GM21737 (cell line): Measurements from ENCODE around the gene NRXN3.

Source experiments
- ATAC-seq: cut with Tn5 transposase; IDR thresholded peaks from one replicate; pipeline ENCODE4 v1.9.1; 2021; ENCODE audit warnings: mild to moderate bottlenecking, moderate library complexity; ENCODE audit not compliant: unreplicated experiment

Gene NRXN3

DNA sequence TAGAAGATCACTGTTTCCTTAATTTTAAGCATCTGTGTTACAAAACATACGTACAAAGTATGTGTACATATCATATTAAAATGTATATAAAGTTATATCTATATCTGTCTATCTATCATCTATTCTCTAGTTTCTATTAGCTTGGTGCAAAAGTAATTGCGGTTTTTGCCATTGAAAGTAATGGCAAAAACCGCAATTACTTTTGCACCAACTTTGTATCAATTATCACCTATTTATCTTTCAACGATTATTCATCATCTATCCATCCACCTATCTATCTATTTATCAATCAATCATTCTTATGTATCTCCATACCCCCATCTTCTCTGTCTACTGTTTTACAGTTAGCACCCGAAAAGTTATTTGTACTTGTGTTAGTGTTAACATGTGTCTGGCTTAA is 447.6 kb downstream of the NRXN3 start:
- ATAC-seq = no peak

DNA sequence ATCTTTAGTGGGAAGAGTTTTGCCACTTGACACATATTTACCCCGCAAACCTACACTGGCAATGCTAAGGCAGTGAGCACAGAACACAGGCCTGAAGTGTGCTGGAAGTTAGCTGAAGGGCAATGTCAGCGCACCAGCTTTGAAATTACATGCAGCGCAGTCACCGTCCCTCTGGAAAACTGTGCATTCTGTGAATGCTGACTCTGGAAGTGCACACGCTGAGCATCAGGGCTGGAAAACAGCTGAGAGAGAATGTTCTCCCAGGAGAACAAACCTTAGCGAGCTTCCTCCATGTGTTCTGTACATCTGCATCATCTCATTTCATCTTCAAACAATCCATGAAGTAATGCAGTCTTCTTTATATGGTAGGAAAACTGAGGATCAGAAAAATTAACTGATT is 448.2 kb downstream of the NRXN3 start:
- ATAC-seq = no peak

DNA sequence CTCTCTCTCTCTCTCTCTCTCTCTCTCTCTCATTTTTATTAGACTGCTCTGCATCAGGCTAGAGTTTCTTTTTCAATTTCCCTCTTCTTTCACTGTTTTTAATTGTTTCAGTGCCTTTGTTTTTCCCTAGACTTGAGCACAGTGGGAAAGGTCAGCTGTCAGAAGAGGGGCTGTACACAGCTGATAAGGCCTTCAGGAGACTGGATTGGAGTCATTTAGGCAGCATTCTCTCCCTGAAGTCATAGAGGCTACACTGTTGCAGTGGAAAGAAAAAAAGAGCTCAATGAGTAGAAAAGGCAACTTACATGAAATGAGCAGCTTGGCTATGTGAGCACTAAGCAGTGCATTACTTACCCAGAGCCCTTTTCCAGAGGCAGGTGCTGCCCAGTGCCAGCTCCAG is 456.9 kb downstream of the NRXN3 start:
- ATAC-seq = no peak

DNA sequence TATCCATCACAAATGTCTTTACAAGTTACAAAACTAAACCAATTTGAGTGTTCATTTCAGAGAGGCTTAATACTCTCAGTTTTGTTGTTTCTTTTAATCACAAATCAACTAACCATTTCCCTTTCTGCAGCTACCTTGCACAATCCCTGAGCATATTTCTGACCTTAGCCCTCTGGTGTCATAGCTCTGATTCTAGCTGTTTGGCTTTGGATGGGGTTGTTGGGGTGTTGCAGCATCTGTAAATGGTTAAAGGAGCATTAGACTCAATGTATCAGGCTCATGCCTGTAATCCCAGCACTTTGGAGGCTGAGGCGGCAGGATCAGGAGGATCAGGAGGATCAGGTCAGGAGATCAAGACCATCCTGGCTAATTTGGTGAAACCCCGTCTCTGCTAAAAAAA is 461.4 kb downstream of the NRXN3 start:
- no peak for ATAC-seq

DNA sequence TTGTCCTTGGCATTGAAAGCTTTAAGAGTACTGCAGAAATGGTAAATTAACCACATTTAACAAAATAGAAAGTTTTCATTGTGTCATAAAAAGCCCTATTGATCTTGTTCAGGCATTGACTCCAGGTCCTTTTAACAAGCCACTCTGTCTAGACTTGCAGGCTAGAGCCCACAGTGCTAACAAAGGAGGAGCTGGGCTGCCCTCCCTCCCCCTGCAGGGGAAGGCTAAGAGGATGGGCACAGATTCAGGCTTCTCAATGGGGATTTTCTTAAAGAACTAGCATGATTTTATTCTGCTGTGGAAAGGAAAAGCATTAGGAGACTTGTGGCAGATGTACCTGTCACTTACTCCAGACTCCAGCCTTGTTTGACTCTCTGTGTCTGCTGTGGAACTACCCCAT is 463.6 kb downstream of the NRXN3 start:
- ATAC-seq = no peak

DNA sequence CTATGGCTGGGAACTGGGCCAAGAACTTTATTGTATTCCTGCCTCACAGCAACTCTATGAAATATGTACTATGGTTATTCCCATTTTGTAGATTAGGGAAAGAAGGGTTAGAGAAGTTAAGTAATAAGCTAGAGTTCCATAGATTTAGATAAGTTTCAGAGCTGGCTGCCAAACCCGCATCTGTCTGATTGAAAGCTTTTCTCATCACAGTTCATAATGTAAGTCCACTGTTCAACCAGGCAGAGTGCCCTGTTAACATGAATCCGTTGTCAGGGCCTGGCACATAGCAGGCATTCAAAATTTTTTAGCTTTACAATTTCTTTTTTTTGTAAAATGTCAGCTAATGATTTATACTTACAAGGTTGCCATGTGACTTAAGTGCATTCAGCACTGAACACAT is 467.3 kb downstream of the NRXN3 start:
- no peak for ATAC-seq

DNA sequence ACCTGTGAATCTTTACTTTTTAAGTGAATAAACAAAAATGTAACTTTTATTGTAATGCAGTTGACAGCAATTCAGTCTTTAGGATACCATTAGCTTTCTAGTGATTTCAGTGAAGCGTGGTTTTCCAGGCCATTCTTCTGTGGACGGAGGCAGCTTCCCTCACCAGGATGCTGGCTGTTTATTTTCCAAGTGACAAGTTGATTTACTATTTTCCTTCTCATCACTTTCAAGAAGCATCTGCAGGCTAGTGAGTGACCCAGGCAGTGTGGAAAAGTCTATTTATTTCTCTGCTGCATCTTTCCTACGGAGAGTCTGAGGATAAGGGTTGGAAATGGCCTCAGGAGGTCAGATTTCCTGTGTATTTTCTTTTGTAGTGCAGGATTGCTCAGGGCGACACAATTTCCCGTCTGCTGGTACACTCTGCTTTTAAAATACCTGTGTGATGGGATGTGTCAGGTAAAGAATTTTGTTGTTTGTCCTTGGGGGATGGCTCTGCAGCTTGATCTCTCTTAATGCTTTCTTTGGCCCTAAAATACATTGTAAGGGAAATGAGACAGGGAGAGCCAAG is 467.8 kb downstream of the NRXN3 start:
- ATAC-seq = no peak

DNA sequence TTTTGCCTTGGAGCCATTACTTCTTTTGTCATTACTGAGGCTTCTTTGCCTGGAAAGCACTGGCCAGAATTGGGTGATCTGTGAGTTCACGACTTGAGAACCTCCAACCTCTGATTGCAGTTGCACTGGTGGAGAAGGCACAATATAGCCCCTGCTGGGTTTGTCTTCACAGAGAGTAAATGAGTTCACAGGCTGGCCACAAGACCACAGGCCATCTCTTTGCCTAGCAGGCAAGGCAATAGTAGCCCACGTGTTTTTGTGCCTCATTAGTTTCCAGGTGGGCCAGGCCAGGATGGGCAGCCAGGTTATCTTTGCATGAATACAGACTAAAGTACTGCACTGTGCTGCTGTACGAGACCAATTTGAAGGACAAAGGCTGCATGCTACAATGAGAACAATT is 468.8 kb downstream of the NRXN3 start:
- ATAC-seq = no peak

DNA sequence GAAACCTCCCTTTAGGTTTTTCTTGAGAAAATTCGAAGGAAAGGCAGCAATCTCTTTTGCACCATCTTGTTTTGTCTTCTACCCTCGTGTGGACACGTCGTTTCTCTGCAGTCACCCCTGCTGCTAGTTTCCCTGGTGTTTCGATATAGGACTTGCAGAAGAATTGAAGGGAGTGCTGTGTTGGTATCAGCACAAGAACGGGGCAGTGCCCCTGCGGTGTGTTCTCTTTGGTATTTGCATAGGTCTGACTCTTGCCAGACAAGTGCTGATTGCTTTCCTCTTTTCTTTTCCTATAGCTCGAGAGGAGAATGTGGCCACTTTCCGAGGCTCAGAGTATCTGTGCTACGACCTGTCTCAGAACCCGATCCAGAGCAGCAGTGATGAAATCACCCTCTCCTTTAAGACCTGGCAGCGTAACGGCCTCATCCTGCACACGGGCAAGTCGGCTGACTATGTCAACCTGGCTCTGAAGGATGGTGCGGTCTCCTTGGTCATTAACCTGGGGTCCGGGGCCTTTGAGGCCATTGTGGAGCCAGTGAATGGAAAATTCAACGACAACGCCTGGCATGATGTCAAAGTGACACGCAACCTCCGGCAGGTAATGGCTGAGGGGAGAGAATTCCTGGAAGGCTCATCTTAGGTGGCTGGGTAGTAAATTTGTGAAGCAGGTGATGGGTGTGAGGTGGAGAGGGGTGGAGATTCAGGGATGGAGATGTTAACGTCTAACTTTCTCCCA is 474.8 kb downstream of the NRXN3 start:
- ATAC-seq = no peak

DNA sequence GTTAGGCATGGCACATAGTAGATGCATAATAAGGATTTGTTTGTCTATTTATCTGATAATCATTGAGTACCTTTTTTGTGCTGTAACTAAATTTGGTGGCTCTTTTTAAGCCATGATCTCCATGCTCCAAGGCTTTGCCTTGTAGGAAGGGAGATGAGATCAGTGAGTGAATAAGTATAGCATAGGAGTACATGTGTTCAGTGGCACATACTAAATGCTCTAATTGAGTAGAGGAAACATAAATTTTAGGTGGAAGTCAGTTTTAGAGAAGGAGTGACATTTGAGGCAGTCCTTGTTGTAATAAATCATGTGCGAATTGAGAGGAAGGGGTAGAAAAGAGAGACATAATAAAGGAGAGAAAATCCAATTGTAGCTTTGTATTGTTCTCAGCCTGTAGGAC is 482.6 kb downstream of the NRXN3 start:
- ATAC-seq = no peak

DNA sequence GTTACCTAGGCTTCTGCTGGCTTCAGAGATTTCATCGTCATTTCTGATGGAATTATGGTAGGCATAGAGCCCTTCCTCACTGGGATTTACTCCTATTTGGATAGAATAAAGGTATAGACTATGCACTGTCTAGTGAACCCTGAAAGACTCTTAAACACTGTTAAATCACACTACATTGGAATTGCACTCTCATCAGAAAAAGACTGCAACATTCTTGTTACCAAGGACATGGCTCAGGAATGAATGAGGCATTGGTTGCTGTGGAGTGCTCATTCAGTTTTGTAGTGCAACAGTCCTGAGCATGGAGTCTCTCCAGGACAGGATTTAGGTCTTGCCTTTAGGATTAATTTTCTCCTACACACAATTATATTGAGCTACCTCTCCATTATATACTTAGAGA is 483.0 kb downstream of the NRXN3 start:
- ATAC-seq = no peak

DNA sequence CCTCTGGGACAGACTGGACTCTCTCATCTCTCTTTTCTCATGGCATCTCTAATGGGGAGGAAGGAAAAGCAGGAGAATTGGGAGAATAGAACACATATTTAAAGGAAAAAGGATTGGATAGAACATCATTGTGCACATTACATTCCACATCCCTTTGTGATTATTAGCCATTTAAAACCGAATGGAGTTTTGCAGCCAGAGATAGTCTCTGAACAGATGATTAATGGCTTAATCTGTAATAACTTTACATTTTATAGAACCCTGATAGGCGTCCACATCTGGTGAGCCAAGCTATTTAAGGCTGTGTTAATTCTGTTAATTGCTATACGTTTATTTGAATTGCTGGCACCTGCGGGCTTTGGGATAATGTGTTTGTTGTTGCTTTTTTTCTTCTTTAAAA is 487.3 kb downstream of the NRXN3 start:
- ATAC-seq = no peak

DNA sequence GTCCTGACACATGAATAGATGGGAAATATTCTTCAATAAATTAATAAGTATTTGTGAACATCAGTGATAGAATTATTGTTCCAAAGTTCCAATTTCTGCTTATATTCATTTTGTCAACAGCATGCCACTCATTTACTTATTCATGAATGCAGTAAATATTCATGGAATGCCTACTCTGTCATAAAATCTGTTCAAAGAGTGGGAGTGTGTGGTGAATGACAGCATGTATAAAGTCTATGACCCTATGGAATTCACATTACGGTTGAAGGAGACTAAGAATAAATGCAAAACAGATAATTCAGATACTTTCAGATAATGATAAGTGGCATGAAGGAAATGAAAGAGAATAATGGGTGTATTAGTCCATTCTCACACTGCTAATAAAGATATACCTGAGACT is 494.7 kb downstream of the NRXN3 start:
- no peak for ATAC-seq

DNA sequence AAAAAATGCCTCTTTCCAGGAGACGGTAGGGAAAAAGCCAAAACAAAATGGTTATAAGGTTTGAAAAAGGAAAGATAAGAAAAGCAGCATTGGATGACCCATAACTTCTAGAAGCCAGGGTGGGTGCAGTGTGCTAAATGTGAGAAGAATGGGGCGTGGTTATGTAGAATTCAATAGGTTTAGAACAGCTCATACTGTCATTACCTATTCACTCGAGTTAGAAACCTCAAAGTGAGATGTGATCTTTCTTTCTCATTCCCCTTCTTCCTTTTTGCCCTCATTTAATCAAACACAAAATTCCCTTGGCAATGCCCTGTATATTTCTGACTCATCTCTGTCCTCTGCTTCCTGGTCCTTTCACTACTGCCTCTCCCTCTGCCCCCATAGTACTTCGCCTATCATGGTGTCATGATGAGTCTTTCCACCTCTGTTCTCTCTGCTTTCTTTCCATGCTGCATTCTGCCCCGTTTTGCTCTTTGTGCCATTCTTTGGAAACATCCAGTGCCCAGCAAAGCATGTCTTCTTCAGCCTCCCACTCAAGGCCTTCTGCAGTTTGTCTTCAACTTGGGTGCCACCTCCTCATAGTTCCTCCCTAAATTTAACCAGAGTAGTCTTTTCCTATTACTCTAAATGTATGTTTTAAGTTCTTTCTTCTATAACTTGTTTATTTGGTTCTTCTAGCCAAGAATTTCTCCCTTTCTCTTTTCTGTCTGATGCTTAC is 496.3 kb downstream of the NRXN3 start:
- ATAC-seq = no peak

DNA sequence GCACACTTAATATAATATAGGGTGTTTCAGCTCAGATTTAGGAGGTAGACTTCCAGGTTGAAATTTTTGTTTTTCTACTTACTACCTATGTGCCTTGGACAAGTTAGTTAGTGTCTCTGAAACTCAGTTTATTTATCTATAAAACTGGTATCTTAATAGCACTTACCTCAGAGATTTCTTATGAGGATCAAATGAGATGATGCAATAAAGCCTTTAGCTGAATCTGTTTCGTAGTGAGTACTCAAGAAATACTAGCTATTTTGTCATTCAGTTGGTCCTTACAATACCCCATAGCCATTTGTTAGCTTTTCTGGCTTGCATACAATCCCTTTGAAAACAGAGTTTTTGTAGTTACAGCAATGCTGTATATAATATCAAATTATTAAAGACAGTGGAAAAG is 497.0 kb downstream of the NRXN3 start:
- ATAC-seq = no peak

DNA sequence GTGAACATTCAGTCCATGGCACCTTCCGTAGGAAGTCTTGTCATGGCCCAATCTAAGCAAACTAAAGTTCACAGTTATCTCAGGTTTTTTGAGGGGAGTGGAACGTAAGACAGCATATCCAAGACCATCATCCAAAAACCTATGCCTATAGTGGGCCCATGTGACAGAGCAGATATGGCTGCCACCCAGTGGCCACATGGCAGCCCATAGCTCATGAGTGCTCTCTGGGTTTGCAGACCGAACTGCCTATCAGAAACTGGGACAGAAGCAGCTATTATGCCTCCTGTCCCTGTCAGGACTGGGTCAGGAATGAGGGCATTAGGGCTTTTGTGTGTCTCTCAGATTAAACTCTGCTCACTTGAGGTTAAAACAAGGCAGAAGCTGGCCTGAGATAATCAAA is 503.7 kb downstream of the NRXN3 start:
- no peak for ATAC-seq

DNA sequence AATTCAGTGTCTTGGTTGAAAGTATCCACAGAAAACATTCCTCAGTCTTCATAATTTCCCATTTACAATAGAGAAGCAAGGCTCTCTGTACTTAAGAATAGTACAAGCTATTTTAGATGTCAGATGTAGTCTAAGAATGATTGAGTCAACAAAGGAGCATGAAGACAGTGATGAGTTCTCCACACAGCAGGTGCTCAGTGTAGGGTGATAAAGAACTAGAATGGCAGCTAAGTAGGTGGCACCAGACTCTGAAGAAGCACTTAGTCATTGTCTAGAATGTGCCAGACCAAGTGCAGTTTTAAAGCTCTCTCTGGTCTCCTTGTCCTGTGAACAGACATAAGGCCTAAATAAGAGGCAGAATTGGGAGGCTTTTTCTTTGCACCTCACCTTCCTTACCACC is 504.6 kb downstream of the NRXN3 start:
- no peak for ATAC-seq

DNA sequence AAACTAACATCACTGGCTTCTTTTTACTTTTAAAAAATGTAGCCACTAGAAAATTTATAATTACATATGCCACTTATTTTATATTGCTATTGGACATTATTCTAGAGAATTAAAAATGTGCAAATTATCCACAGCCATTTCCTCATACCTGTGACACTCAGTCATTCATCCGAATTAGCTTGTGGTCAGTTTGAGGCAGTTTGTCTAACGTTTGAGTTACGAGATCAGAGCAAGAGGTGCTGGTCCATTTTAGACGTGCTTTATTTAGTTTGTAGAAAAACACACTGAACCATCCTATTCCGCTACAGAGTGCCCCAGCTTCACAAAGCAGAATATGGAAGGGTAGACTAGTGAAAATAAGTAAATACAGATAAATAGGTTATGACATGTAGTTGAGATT is 513.0 kb downstream of the NRXN3 start:
- no peak for ATAC-seq

DNA sequence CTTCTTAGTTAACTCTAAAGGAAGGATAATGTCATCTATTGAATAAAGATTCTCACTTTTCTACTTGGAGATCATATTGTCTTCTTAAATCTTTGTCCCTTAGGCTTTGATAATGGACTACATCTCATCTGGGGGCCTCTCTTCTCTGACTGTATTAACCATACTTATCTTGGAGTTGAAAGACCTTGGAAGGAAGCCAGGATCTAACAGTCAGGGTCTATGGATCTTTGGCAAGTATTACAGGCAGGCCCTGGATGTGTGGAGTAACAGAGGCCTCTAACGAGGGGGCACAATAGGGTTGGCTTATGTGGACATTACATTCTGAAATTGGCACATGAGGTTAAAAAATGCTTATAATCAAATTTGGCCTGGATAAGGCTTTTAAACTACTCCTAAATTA is 513.8 kb downstream of the NRXN3 start:
- ATAC-seq = no peak

DNA sequence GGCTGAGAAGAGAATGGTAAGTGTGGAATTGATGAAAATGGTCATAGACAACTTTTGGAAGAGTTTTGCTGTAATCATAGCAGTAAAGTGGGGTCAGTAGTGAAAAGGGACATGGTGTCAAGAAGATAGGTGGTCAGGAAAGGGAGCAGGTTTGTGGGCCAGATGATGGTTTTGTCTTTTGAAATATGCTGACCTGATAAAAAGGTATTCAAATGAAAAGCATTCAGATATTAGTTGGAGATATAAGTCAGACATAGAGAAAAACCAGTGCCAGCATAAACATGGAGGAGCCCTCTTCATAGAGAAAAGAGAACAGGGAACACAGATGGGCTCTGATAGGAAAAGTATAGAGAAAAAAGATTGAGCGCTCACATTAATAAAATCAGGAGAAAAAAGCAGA is 518.3 kb downstream of the NRXN3 start:
- no peak for ATAC-seq

DNA sequence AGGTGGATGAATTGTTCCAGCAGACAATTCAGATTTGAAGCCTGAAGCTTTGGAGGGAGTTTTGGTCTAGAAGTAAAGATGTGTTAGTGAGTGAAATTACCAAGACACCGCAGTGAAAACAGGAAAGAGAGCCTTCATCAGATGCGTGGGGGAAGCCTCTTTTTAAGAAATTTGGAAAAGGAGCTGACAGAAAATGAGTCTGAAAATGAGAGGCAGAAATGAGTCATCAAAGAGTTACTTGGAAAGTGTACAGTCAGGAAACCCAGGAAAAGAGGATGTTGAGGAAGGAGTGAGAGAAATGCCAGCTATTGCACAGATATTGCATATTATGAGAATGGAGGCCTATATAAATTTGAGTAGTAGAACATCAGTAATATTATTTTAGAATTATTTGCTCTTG is 520.7 kb downstream of the NRXN3 start:
- no peak for ATAC-seq

DNA sequence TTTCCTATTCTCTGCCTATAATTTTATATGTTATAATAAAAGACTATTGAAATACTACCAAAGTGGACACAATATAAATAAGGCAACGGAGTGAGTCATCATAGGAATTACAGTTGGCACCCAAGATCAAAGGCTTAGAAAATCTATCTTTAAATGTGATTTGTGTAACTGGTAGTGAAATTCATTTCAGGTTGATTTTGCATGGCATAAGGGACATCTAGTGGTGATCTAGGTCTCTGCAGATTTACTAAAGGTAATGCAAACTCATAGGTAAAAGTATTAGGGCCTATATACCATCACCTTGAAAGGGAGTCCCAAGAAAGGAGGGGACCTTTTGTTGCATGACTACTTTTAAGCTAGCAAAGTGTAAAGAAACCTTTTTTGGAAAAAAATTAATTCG is 527.2 kb downstream of the NRXN3 start:
- no peak for ATAC-seq
